HEK293 (cell line): ENCODE results near the gene USP46.

Experiments used
- EGR2 ChIP-seq: fragments of 450-650 bp; formaldehyde crosslinking; IDR thresholded peaks from 2 replicates; pipeline ENCODE4 v1.5.1; 2016; ENCODE audit warnings: low read depth, missing biosample characterization, missing genetic modification characterization
- TRIM28 ChIP-seq: IDR thresholded peaks from 2 replicates; pipeline ENCODE4 v1.6.1; 2011; ENCODE audit warnings: low read length, control low read depth, borderline replicate concordance
- ZBTB1 ChIP-seq: fragments of 450-650 bp; formaldehyde crosslinking; IDR thresholded peaks from 2 replicates; pipeline ENCODE4 v1.5.1; 2016; ENCODE audit warnings: missing biosample characterization, missing genetic modification characterization
- ZFP37 ChIP-seq: fragments of 450-650 bp; formaldehyde crosslinking; IDR thresholded peaks from 2 replicates; pipeline ENCODE4 v1.5.1; 2016; ENCODE audit warnings: missing biosample characterization, missing genetic modification characterization
- ZNF184 ChIP-seq: fragments of 450-650 bp; IDR thresholded peaks from 2 replicates; pipeline ENCODE4 v1.5.1; 2018; ENCODE audit warnings: missing biosample characterization, mild to moderate bottlenecking, missing genetic modification characterization
- ZNF510 ChIP-seq: fragments of 450-650 bp; formaldehyde crosslinking; IDR thresholded peaks from 2 replicates; pipeline ENCODE4 v1.5.1; 2018; ENCODE audit warnings: mild to moderate bottlenecking, missing genetic modification characterization, missing biosample characterization; ENCODE audit not compliant: insufficient replicate concordance
- ZNF830 ChIP-seq: fragments of 450-650 bp; IDR thresholded peaks from 2 replicates; pipeline ENCODE4 v1.5.0; 2018; ENCODE audit warnings: missing biosample characterization, missing genetic modification characterization, low read depth, mild to moderate bottlenecking, moderate library complexity
- TF ChIP-seq, protein P1 (sequence below): fragments of 450-650 bp; formaldehyde crosslinking; IDR thresholded peaks from 2 replicates; pipeline ENCODE4 v1.5.1; 2016; ENCODE audit warnings: missing biosample characterization, missing genetic modification characterization
- TF ChIP-seq, protein P2 (sequence below): fragments of 450-650 bp; formaldehyde crosslinking; IDR thresholded peaks from 2 replicates; pipeline ENCODE4 v1.5.1; 2016; ENCODE audit warnings: missing biosample characterization, missing genetic modification characterization
- TF ChIP-seq, protein P3 (sequence below): fragments of 450-650 bp; formaldehyde crosslinking; IDR thresholded peaks from 2 replicates; pipeline ENCODE4 v1.5.1; 2016; ENCODE audit warnings: missing biosample characterization, missing genetic modification characterization

DNA sequence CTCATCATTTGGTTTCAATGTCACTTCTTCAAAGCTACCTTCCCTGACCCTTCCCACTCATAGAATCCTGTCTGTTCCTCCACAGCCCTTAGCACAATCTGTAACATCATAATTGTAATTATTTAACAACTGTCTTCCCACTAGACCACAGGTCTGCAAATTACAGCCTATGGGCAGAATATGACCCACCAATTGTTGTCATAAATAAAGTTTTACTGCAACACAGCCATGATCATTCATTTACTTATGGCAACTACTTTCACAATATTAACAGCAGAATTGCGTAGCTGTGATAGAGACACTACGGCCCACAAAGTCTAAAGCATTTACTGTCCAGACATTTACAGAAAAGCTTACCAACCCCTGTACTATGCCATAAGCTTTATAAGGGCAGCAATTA is 15.9 kb downstream of the USP46 start:
- TF ChIP-seq ZBTB1 (tag by site-specific recombination): no peak
- no peak for TF ChIP-seq EGR2 (tag by site-specific recombination)
- TF ChIP-seq, protein P1, sequence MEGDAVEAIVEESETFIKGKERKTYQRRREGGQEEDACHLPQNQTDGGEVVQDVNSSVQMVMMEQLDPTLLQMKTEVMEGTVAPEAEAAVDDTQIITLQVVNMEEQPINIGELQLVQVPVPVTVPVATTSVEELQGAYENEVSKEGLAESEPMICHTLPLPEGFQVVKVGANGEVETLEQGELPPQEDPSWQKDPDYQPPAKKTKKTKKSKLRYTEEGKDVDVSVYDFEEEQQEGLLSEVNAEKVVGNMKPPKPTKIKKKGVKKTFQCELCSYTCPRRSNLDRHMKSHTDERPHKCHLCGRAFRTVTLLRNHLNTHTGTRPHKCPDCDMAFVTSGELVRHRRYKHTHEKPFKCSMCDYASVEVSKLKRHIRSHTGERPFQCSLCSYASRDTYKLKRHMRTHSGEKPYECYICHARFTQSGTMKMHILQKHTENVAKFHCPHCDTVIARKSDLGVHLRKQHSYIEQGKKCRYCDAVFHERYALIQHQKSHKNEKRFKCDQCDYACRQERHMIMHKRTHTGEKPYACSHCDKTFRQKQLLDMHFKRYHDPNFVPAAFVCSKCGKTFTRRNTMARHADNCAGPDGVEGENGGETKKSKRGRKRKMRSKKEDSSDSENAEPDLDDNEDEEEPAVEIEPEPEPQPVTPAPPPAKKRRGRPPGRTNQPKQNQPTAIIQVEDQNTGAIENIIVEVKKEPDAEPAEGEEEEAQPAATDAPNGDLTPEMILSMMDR (tag by site-specific recombination): no peak
- no peak for TF ChIP-seq TRIM28
- TF ChIP-seq, protein P2, sequence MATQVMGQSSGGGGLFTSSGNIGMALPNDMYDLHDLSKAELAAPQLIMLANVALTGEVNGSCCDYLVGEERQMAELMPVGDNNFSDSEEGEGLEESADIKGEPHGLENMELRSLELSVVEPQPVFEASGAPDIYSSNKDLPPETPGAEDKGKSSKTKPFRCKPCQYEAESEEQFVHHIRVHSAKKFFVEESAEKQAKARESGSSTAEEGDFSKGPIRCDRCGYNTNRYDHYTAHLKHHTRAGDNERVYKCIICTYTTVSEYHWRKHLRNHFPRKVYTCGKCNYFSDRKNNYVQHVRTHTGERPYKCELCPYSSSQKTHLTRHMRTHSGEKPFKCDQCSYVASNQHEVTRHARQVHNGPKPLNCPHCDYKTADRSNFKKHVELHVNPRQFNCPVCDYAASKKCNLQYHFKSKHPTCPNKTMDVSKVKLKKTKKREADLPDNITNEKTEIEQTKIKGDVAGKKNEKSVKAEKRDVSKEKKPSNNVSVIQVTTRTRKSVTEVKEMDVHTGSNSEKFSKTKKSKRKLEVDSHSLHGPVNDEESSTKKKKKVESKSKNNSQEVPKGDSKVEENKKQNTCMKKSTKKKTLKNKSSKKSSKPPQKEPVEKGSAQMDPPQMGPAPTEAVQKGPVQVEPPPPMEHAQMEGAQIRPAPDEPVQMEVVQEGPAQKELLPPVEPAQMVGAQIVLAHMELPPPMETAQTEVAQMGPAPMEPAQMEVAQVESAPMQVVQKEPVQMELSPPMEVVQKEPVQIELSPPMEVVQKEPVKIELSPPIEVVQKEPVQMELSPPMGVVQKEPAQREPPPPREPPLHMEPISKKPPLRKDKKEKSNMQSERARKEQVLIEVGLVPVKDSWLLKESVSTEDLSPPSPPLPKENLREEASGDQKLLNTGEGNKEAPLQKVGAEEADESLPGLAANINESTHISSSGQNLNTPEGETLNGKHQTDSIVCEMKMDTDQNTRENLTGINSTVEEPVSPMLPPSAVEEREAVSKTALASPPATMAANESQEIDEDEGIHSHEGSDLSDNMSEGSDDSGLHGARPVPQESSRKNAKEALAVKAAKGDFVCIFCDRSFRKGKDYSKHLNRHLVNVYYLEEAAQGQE (tag by site-specific recombination): no peak
- TF ChIP-seq ZFP37 (tag by site-specific recombination): no peak
- TF ChIP-seq ZNF510 (tag by site-specific recombination): no peak
- TF ChIP-seq ZNF184 (tag by site-specific recombination): no peak
- TF ChIP-seq ZNF830 (tag by site-specific recombination): no peak
- TF ChIP-seq, protein P3, sequence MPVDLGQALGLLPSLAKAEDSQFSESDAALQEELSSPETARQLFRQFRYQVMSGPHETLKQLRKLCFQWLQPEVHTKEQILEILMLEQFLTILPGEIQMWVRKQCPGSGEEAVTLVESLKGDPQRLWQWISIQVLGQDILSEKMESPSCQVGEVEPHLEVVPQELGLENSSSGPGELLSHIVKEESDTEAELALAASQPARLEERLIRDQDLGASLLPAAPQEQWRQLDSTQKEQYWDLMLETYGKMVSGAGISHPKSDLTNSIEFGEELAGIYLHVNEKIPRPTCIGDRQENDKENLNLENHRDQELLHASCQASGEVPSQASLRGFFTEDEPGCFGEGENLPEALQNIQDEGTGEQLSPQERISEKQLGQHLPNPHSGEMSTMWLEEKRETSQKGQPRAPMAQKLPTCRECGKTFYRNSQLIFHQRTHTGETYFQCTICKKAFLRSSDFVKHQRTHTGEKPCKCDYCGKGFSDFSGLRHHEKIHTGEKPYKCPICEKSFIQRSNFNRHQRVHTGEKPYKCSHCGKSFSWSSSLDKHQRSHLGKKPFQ: no peak
